ENCODE results near the gene IGFBP7.

Gene IGFBP7

GRCh38 chr4:57098941-57099340, 11.2 kb downstream of the IGFBP7 start:
- no peaks in the 10 kb centered on the region for H3K27me3 ChIP-seq (ENCODE audit: insufficient read depth, low read length, poor library complexity, severe bottlenecking)
- TF ChIP-seq EZH2phosphoT487 (IDR thresholded peaks at IDR 0.05; ENCODE audit: borderline replicate concordance) (no peak), CTCF (conservative IDR thresholded peaks at IDR 0.05; ENCODE audit: low read length) (no peak)
- H3K9me2 ChIP-seq (replicated peaks; ENCODE audit: low read depth, low read length) = no peaks in the 10 kb centered on the region
- peak overlapping the region; percentile 4 for H3K4me2 ChIP-seq (ENCODE audit: low read depth, low read length, poor library complexity, severe bottlenecking)
- peaks cover 81% of the 10 kb centered on the region for H3K79me2 ChIP-seq (ENCODE audit: insufficient read depth, low read length)
- no peak overlapping the region for H3K4me3 ChIP-seq (ENCODE audit: low read length, poor library complexity, severe bottlenecking)
- H2AFZ ChIP-seq (ENCODE audit: low read length) = no peak overlapping the region
- H3K36me3 ChIP-seq (ENCODE audit: insufficient read depth, low read length) = no peaks in the 10 kb centered on the region
- H3K4me1 ChIP-seq (ENCODE audit: insufficient read depth, low read length, poor library complexity, severe bottlenecking) = peaks cover 37% of the 10 kb centered on the region
- peak overlapping the region; percentile 1 for H3K9ac ChIP-seq (ENCODE audit: low read depth, low read length, poor library complexity, severe bottlenecking)
- peaks cover 19% of the 10 kb centered on the region for H4K20me1 ChIP-seq (ENCODE audit: insufficient read depth, low read length, poor library complexity, severe bottlenecking)
- no peaks in the 10 kb centered on the region for H3F3A ChIP-seq (ENCODE audit: low read depth)
- H3K9me3 ChIP-seq (ENCODE audit: insufficient read depth, low read depth, low read length) = no peaks in the 10 kb centered on the region

- Histone ChIP-seq H3K9ac (ENCODE audit: low read depth, low read length, poor library complexity, severe bottlenecking) (peak overlapping the region; percentile 1), H3K4me2 (ENCODE audit: low read depth, low read length, poor library complexity, severe bottlenecking) (peak overlapping the region; percentile 4), H3K4me3 (ENCODE audit: low read length, poor library complexity, severe bottlenecking) (no peak overlapping the region), H3K9me2 (replicated peaks; ENCODE audit: low read depth, low read length) (no peaks in the 10 kb centered on the region), H3K9me3 (ENCODE audit: insufficient read depth, low read depth, low read length) (no peaks in the 10 kb centered on the region), H3K27me3 (ENCODE audit: insufficient read depth, low read length, poor library complexity, severe bottlenecking) (no peaks in the 10 kb centered on the region), H4K20me1 (ENCODE audit: insufficient read depth, low read length, poor library complexity, severe bottlenecking) (peaks cover 17% of the 10 kb centered on the region), H2AFZ (ENCODE audit: low read length) (no peak overlapping the region), H3F3A (ENCODE audit: low read depth) (no peaks in the 10 kb centered on the region), H3K79me2 (ENCODE audit: insufficient read depth, low read length) (peaks cover 84% of the 10 kb centered on the region), H3K36me3 (ENCODE audit: insufficient read depth, low read length) (no peaks in the 10 kb centered on the region), H3K4me1 (ENCODE audit: insufficient read depth, low read length, poor library complexity, severe bottlenecking) (peaks cover 37% of the 10 kb centered on the region)
- TF ChIP-seq EZH2phosphoT487 (IDR thresholded peaks at IDR 0.05; ENCODE audit: borderline replicate concordance) (no peak), CTCF (conservative IDR thresholded peaks at IDR 0.05; ENCODE audit: low read length) (no peak)
Observed at GRCh38 chr4:57098415-57098814, 11.8 kb downstream of the IGFBP7 start.

- H2AFZ ChIP-seq (ENCODE audit: low read length) = no peak overlapping the region
- no peaks in the 10 kb centered on the region for H3K9me3 ChIP-seq (ENCODE audit: insufficient read depth, low read depth, low read length)
- H3K27me3 ChIP-seq (ENCODE audit: insufficient read depth, low read length, poor library complexity, severe bottlenecking) = no peaks in the 10 kb centered on the region
- no peak overlapping the region for H3K9ac ChIP-seq (ENCODE audit: low read depth, low read length, poor library complexity, severe bottlenecking)
- H3F3A ChIP-seq (ENCODE audit: low read depth) = no peaks in the 10 kb centered on the region
- H3K36me3 ChIP-seq (ENCODE audit: insufficient read depth, low read length) = no peaks in the 10 kb centered on the region
- TF ChIP-seq CTCF (conservative IDR thresholded peaks at IDR 0.05; ENCODE audit: low read length) (no peak), EZH2phosphoT487 (IDR thresholded peaks at IDR 0.05; ENCODE audit: borderline replicate concordance) (no peak)
- no peak overlapping the region for H3K4me3 ChIP-seq (ENCODE audit: low read length, poor library complexity, severe bottlenecking)
- H3K79me2 ChIP-seq (ENCODE audit: insufficient read depth, low read length) = peaks cover 78% of the 10 kb centered on the region
- H3K9me2 ChIP-seq (replicated peaks; ENCODE audit: low read depth, low read length) = no peaks in the 10 kb centered on the region
- H3K4me1 ChIP-seq (ENCODE audit: insufficient read depth, low read length, poor library complexity, severe bottlenecking) = peaks cover 31% of the 10 kb centered on the region
- peaks cover 10% of the 10 kb centered on the region for H4K20me1 ChIP-seq (ENCODE audit: insufficient read depth, low read length, poor library complexity, severe bottlenecking)
- no peak overlapping the region for H3K4me2 ChIP-seq (ENCODE audit: low read depth, low read length, poor library complexity, severe bottlenecking)
Observed at GRCh38 chr4:57097711-57098110, 12.5 kb downstream of the IGFBP7 start.
